Thymus (tissue), 11 donors: ENCODE results near the gene SLC25A12. TPM values are rescaled to one million over a fixed set of nuclear protein-coding genes. Genes with fewer than 3 reads are reported as not detected.

Experiments used
- DNase-seq, 9 donors: peaks; one replicate each; pipeline ENCODE4 v3.0.0-alpha.2; 2013; ENCODE audit warnings: low spot score in 9 of 9, low read depth in 6 of 9, missing footprints in 1 of 9
- H3K27ac ChIP-seq, 2 donors: one replicate each; pipeline ENCODE4 v1.5.1; 2013; ENCODE audit warnings: control low read depth in 1 of 2, low read depth in 1 of 2, low read length in 1 of 2, mild to moderate bottlenecking in 1 of 2, moderate library complexity in 1 of 2
- H3K27me3 ChIP-seq, 2 donors: one replicate each; pipeline ENCODE4 v1.5.1; 2013; ENCODE audit warnings: low read length in 1 of 2; ENCODE audit not compliant: control insufficient read depth in 2 of 2, insufficient read depth in 1 of 2
- H3K36me3 ChIP-seq, 2 donors: one replicate each; pipeline ENCODE4 v1.5.1; 2013; ENCODE audit warnings: low read length in 1 of 2, mild to moderate bottlenecking in 1 of 2, moderate library complexity in 1 of 2; ENCODE audit not compliant: control insufficient read depth in 2 of 2, insufficient read depth in 2 of 2
- H3K4me1 ChIP-seq, 2 donors: one replicate each; pipeline ENCODE4 v1.5.1; 2013; ENCODE audit warnings: low read length in 2 of 2; ENCODE audit not compliant: control insufficient read depth in 2 of 2, insufficient read depth in 2 of 2
- H3K4me3 ChIP-seq, 2 donors: one replicate each; pipeline ENCODE4 v1.5.1; 2013; ENCODE audit warnings: low read length in 2 of 2, control low read depth in 1 of 2, mild to moderate bottlenecking in 1 of 2
- H3K9me3 ChIP-seq, 2 donors: one replicate each; pipeline ENCODE4 v1.5.1; 2013; ENCODE audit warnings: low read length in 1 of 2, mild to moderate bottlenecking in 1 of 2; ENCODE audit not compliant: control insufficient read depth in 2 of 2, insufficient read depth in 1 of 2
- WGBS: extraction: QIAGEN DNeasy Blood & Tissue Kit; methylation state at CpG from one replicate; pipeline ENCODE4 v1.1.7; 2013; 5-methylcytosine and 5-hydroxymethylcytosine counted together
- polyA plus RNA-seq: library from polyadenylated mRNA; stranded (reverse); fragments of 200-250 nt; gene quantifications from one replicate; pipeline ENCODE4 v1.2.3, GENCODE V29; 2013
- total RNA-seq: library from RNA; stranded (reverse); fragments of 120-200 nt; gene quantifications from one replicate; pipeline ENCODE4 v1.2.4, GENCODE V29; 2013
- donor health status: healthy.

The SLC25A12 gene
- total and polyA plus RNA-seq, 2 donors, result 21.3 to 26.9 TPM

DNA sequence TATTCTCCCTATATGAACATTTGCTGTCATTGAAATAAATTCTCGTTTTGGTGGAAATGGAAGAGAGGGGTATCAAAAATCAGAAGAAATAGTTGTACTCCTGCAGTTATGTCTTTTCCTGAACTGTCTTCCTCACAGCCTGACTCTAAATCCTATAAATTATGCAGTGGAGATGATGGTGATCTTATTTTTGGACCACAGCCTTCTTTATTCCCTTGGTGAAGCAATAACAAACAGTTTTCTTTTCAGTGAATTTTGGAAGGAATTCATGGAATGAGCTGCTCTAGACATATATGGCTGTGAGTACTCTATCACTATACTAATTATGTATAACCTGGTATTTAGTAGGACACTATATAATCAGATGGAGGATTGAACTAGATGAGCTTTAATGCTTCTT lies 1.7 kb upstream of the SLC25A12 start:
- Histone ChIP-seq H3K4me1 (peaks cover 2 to 9% of the 10 kb centered on the region in 2 donors), H3K36me3 (peaks cover 0 to 3% of the 10 kb centered on the region in 2 donors), H3K4me3 (no peak overlapping the region), H3K27ac (no peak overlapping the region), H3K27me3 (no peaks in the 10 kb centered on the region), H3K9me3 (peaks cover 0 to 8% of the 10 kb centered on the region in 2 donors)
- no peak for DNase-seq
- WGBS, result 96% methylated on average over 1 of the region's 1 CpG

DNA sequence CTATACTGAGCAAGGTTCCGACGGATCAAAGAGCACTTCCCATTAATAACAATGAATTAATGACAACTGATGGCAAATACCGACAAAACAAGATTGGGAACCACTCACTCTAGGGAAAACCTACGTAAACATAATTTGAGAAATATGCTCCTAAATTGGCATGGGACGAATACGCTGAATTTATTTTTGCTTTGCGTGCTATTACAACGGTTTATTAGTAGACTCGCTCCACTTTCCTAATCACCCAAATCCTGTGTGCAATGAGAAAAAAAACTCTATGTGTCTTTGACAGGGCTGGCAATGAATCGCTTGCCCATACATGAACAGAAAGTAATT lies 536 bp upstream of the SLC25A12 start:
- Histone ChIP-seq H3K4me3 (peak overlapping the region; percentile 57 to 95), H3K27me3 (no peaks in the 10 kb centered on the region), H3K4me1 (peaks cover 2 to 9% of the 10 kb centered on the region in 2 donors), H3K9me3 (peaks cover 0 to 6% of the 10 kb centered on the region in 2 donors), H3K36me3 (peaks cover 0 to 3% of the 10 kb centered on the region in 2 donors), H3K27ac (peak overlapping the region in 1 of 2 donors; percentile 69)
- 61% methylated on average over 10 of the region's 10 CpGs for WGBS
- DNase-seq, result no peak

DNA sequence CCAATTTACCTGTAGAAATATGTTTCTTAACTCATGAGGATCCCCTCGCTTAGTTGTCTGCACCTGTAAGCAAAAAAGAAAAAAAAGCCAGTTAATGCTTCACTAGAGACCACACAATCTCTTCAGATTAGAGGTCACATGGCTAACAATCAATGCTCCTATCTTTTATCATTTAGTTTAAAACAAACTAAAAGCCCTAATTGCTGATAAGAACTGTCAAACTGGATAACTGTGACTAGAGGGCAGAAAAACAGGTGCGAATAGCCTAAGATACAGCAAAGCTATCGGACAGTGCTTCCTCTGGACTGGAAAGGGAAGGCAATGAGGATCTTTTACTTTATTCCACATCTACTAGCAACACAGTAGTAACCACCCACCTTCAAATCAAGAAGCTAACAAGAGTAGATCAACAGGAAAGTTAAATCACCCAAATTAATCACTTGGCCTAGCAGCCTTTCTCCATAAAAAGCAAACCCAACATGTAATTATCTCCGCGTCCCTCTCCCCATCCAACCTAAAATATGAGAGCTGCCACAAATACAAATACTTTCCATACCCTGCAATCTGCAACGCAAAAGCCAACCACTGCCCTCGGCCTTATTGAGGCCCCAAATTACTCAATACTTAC lies 734 bp downstream of the SLC25A12 start:
- peaks cover 0 to 3% of the 10 kb centered on the region in 2 donors for H3K9me3 ChIP-seq
- WGBS, result 63% methylated on average over 7 of the region's 7 CpGs
- no peaks in the 10 kb centered on the region for H3K27me3 ChIP-seq
- peaks cover 2 to 9% of the 10 kb centered on the region in 2 donors for H3K4me1 ChIP-seq
- H3K4me3 ChIP-seq, result peak overlapping the region; percentile 57 to 95
- peak in 2 of 9 donors; percentile 0 to 7 for DNase-seq
- H3K27ac ChIP-seq, result peak overlapping the region in 1 of 2 donors; percentile 70
- H3K36me3 ChIP-seq, result peaks cover 0 to 3% of the 10 kb centered on the region in 2 donors

DNA sequence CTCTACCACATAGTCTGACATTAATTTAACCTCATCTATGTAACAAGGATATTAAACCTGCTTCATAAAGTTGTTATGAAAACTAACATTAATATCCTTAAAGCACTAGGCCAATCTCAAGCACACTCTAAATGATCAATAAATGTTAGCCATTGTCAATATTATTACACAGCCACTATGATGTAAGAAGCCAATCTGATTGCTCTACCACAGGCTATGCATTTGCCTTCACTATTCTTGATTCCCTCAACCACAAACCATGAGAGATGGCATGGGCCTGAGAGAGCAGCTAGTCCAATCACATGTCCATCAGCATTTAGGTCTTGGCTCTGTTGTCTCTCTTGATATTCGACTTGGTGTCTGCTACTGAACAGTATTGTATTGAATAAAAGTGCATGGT lies 4.2 kb downstream of the SLC25A12 start:
- Histone ChIP-seq H3K4me3 (no peak overlapping the region), H3K4me1 (peaks cover 2 to 9% of the 10 kb centered on the region in 2 donors), H3K36me3 (peaks cover 0 to 3% of the 10 kb centered on the region in 2 donors), H3K27me3 (no peaks in the 10 kb centered on the region), H3K9me3 (no peaks in the 10 kb centered on the region), H3K27ac (no peak overlapping the region)
- WGBS, result 99% methylated on average over 1 of the region's 1 CpG
- DNase-seq, result no peak

DNA sequence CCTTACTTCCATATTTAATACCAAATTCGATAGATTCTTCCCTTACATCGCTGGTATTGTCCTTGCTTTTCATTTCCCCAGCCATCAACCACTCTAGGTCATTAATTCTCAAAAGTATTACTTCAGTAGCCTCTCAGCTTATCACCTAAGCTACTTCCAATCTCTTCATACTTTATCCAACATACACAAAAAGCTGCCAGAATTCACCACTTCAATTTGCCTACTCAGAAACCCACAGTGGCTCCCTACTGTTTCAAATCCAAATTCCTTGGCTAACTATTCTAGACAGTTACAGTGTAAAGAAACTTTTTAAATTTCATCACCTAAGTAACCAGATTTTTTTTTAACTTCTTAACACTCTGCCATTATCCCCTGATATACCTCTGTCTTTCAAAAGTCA lies 4.7 kb downstream of the SLC25A12 start:
- H3K4me3 ChIP-seq, result no peak overlapping the region
- no peak overlapping the region for H3K27ac ChIP-seq
- DNase-seq, result no peak
- H3K36me3 ChIP-seq, result peaks cover 0 to 3% of the 10 kb centered on the region in 2 donors
- WGBS, result 98% methylated on average over 2 of the region's 2 CpGs
- H3K27me3 ChIP-seq, result no peaks in the 10 kb centered on the region
- H3K4me1 ChIP-seq, result peaks cover 0 to 6% of the 10 kb centered on the region in 2 donors
- H3K9me3 ChIP-seq, result no peaks in the 10 kb centered on the region

DNA sequence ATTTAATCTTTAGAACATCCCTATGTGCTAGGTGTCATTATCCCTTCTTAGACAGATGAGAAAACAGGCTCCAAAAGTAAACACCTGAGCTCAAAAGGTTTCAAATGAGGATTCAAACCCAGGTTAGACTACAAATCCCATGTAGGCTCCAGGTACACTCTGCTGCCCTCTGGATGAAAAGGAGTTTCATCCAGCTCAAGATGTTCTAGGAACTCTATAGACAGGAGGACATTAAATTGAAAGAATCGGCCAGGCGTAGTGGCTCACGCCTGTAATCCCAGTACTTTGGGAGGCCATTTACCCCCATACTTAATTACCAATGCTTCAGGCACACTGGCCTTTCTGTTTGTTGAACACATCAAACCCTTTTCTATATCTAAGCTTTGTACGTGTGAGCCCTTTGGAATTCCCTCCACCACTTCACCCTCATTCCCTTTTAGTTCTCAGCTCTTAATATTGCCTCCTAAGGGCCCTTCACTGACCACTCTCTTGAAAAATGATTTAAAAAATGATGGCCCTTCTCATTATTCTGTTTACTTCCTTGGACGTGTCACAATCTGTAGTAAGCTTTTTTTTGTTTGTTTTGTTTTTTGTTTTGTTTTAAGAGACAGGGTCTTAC lies 10.7 kb downstream of the SLC25A12 start:
- H3K4me1 ChIP-seq, result no peaks in the 10 kb centered on the region
- H3K36me3 ChIP-seq, result peaks cover 0 to 4% of the 10 kb centered on the region in 2 donors
- no peak overlapping the region for H3K27ac ChIP-seq
- WGBS, result 98% methylated on average over 5 of the region's 5 CpGs
- DNase-seq, result no peak
- H3K9me3 ChIP-seq, result no peaks in the 10 kb centered on the region
- no peak overlapping the region for H3K4me3 ChIP-seq
- no peaks in the 10 kb centered on the region for H3K27me3 ChIP-seq

DNA sequence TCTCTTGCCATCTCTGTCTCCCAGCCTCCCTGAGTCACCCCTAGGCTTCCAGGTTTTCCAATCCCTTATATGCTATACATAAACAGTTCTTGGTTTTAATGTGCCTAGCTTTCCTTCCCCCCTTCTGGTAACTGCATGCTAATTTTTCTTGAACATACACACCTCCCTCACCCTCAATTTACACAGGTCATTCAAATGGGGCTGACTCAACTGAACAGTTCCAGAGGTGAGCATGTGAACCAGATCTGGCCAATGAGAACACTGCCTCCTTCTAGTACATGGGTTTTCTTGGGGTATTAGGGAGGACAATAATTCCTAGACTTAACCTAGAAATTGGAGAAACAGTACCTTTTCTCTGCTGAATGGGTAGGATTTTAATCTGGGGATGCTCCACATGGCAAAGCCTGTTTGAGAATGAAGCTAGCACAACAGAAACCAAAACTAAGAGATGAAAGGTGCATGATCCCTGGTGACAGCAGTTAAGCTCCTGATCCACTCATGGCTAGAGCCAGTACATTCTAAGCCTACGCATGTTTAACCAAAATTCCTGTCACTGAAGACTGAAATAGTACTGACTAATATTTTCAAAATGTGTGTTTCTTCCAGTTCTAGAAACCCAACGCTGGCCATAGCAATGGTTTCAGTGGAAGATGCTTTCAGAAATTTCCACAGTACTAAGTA lies 11.8 kb downstream of the SLC25A12 start:
- Histone ChIP-seq H3K27me3 (no peaks in the 10 kb centered on the region), H3K4me3 (no peak overlapping the region), H3K27ac (no peak overlapping the region), H3K9me3 (no peaks in the 10 kb centered on the region), H3K4me1 (no peaks in the 10 kb centered on the region), H3K36me3 (peaks cover 0 to 4% of the 10 kb centered on the region in 2 donors)
- 94% methylated on average over 2 of the region's 2 CpGs for WGBS
- DNase-seq, result no peak

DNA sequence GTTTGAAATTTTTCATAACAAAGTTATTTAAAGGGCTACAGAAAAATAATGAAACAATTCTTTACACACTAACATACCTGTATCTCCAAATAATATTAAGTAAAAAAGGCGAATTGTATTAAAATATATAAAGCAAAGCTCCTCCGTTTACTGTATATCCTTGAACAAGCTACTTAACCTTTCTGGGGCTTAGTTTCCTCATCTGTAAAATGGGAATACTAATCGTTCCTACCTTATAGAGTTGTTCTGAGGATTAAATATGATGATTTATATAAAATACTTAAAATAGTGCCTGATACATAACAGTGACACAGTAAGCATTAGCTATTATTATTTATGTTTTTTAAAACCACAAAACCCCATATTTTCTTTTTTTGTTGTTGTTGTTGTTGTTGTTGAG lies 13.3 kb downstream of the SLC25A12 start:
- peaks cover 0 to 4% of the 10 kb centered on the region in 2 donors for H3K36me3 ChIP-seq
- no peaks in the 10 kb centered on the region for H3K9me3 ChIP-seq
- no peak for DNase-seq
- no peaks in the 10 kb centered on the region for H3K4me1 ChIP-seq
- 97% methylated on average over 3 of the region's 3 CpGs for WGBS
- no peak overlapping the region for H3K4me3 ChIP-seq
- H3K27ac ChIP-seq, result no peak overlapping the region
- H3K27me3 ChIP-seq, result no peaks in the 10 kb centered on the region

DNA sequence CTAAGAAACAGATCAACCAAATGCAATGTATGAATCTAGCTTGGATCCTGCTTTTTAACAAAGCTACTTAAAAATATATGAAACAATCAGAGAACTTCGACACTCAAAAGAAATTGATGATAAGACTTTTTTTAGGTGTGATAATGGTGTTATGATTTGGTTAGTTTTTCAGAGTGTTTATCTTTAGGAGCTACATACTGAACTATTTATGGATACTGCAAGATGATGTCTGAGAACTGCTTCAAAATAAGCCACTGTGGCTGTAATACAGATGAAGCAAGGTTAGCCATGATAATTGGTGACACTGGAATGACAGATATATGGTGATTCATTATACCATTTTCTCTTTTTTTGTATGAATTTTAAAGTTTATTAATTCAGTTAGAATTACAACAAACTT lies 14.2 kb downstream of the SLC25A12 start:
- Histone ChIP-seq H3K36me3 (peaks cover 4% of the 10 kb centered on the region in 2 donors), H3K27me3 (no peaks in the 10 kb centered on the region), H3K27ac (no peak overlapping the region), H3K9me3 (peaks cover 0 to 5% of the 10 kb centered on the region in 2 donors), H3K4me1 (no peaks in the 10 kb centered on the region), H3K4me3 (no peak overlapping the region)
- DNase-seq, result no peak
- WGBS, result 100% methylated on average over 1 of the region's 1 CpG
